K562 (cell line): ENCODE data around the gene NT5DC1. TPM values are rescaled to one million over a fixed set of nuclear protein-coding genes. Genes with fewer than 3 reads are reported as not detected.

Source experiments
- ATAC-seq: fragments of 200-7000 bp; cut with Tn5 transposase; 3 replicates; pipeline ENCODE4 v1.9.1; 2020; ENCODE audit warnings: moderate library complexity
- BruUV-seq: library from RNA; stranded (reverse); fragments of 400-500 nt; replicated peaks from 2 replicates; lab custom pipeline; 2021; lab: Mats Ljungman, UMichigan
- CTCF ChIA-PET: fragments of 300-600 bp; formaldehyde crosslinking; extraction: SDS; loops from one replicate; lab custom pipeline; 2021; ENCODE audit warnings: low intra/inter-chr PET ratio; lab: Yijun Ruan, JAX
- POLR2A ChIA-PET: fragments of 300-600, 350-650 bp; sonication (Branson Sonifier 250); formaldehyde crosslinking; extraction: SDS; loops from one replicate; lab custom pipeline; 2021; ENCODE audit warnings: antibody characterized with exemption, inconsistent platforms; lab: Yijun Ruan, JAX
- DNase-seq, 4 experiments: peaks; one replicate each; pipeline versions ENCODE4 v3.0.0 to v3.0.0-alpha.2; 2011 to 2018; ENCODE audit warnings: low spot score in 3 of 4, mixed read lengths in 3 of 4; ENCODE audit errors: extremely low read depth in 1 of 4
- FAIRE-seq: peaks from 2 replicates; lab custom pipeline; 2011; peaks lifted over from hg19 to GRCh38; lab: Jason Lieb, UNC
- H2AFZ ChIP-seq: 2 replicates; pipeline ENCODE4 v1.6.0; 2011; ENCODE audit warnings: low read depth, low read length, control low read depth, inconsistent platforms
- H3K27ac ChIP-seq: fragments of 200-600 bp; 3 replicates; pipeline ENCODE4 v1.8.0; 2011; ENCODE audit warnings: low read depth, mild to moderate bottlenecking, control low read depth, inconsistent platforms, low read length, moderate library complexity, mixed read lengths; ENCODE audit errors: extremely low read depth
- H3K27me3 ChIP-seq, 2 experiments: fragments of 300-600 bp in 1 of 2; 2 replicates in 1 of 2; 3 replicates in 1 of 2; pipeline versions ENCODE4 v1.6.0 to v1.8.0; 2011; ENCODE audit warnings: inconsistent platforms in 2 of 2, low read length in 2 of 2, mild to moderate bottlenecking in 1 of 2, mixed read lengths in 1 of 2, moderate library complexity in 1 of 2; ENCODE audit not compliant: control insufficient read depth in 2 of 2, insufficient read depth in 2 of 2
- H3K36me3 ChIP-seq: fragments of 300-600 bp; 3 replicates; pipeline ENCODE4 v1.8.0; 2011; ENCODE audit warnings: mild to moderate bottlenecking, low read length, inconsistent platforms; ENCODE audit not compliant: control insufficient read depth, insufficient read depth
- H3K4me1 ChIP-seq, 2 experiments: fragments of 200-600 bp in 1 of 2; replicated peaks in 1 of 2; 2 replicates in 1 of 2; 3 replicates in 1 of 2; pipeline versions ENCODE4 v1.5.1 to v1.8.0; 2011; ENCODE audit warnings: inconsistent platforms in 2 of 2, low read length in 2 of 2, mild to moderate bottlenecking in 1 of 2, mixed read lengths in 1 of 2, moderate library complexity in 1 of 2; ENCODE audit not compliant: control insufficient read depth in 2 of 2, insufficient read depth in 2 of 2
- H3K4me2 ChIP-seq: 2 replicates; pipeline ENCODE4 v1.6.1; 2011; ENCODE audit warnings: low read length, control low read depth, inconsistent platforms, mixed read lengths; ENCODE audit not compliant: insufficient read depth
- H3K4me3 ChIP-seq: fragments of 200-600 bp; sonication (generic), shearing (Covaris generic); 2 replicates; pipeline ENCODE4 v1.5.1; 2016; ENCODE audit warnings: control low read depth, inconsistent platforms
- H3K79me2 ChIP-seq: fragments of 200-600 bp; 3 replicates; pipeline ENCODE4 v1.8.0; 2011; ENCODE audit warnings: low read length, inconsistent platforms; ENCODE audit not compliant: control insufficient read depth, insufficient read depth
- H3K9ac ChIP-seq, 2 experiments: 2 replicates each; pipeline versions ENCODE4 v1.6.0 to v1.6.1; 2011; ENCODE audit warnings: low read depth in 2 of 2, low read length in 2 of 2, control low read depth in 1 of 2, inconsistent platforms in 1 of 2, mild to moderate bottlenecking in 1 of 2, mixed read lengths in 1 of 2; ENCODE audit not compliant: insufficient read depth in 1 of 2
- H3K9me1 ChIP-seq: one replicate; pipeline ENCODE4 v1.6.0; 2011; ENCODE audit warnings: inconsistent platforms, mild to moderate bottlenecking, low read length, moderate library complexity; ENCODE audit not compliant: control insufficient read depth, insufficient read depth
- H3K9me3 ChIP-seq: replicated peaks from 2 replicates; pipeline ENCODE4 v1.5.1; 2011; ENCODE audit warnings: low read depth, low read length, inconsistent platforms; ENCODE audit not compliant: control insufficient read depth, insufficient read depth
- H4K20me1 ChIP-seq: replicated peaks from 2 replicates; pipeline ENCODE4 v1.6.1; 2011; ENCODE audit warnings: low read length, inconsistent platforms, mixed read lengths; ENCODE audit not compliant: control insufficient read depth, insufficient read depth
- CBFA2T3 ChIP-seq: fragments of 450-650 bp; IDR thresholded peaks from 2 replicates; pipeline ENCODE4 v1.6.1; 2017
- GABPA ChIP-seq: fragments of 200-800 bp; sonication (Bioruptor generic); conservative IDR thresholded peaks from 2 replicates; pipeline ENCODE4 v1.6.1; 2016; ENCODE audit warnings: low read depth, missing genetic modification characterization, missing compliant biosample characterization
- THAP7 ChIP-seq: fragments of 250-450 bp; sonication (Bioruptor Pico); IDR thresholded peaks from 2 replicates; pipeline ENCODE4 v1.5.0; 2021
- ZNF174 ChIP-seq: fragments of 250-450 bp; sonication (Bioruptor Pico); IDR thresholded peaks from 2 replicates; pipeline ENCODE4 v1.4.0; 2020; ENCODE audit warnings: mild to moderate bottlenecking
- ZNF436 ChIP-seq: fragments of 250-450, 450-650 bp; sonication (Bioruptor Pico); formaldehyde crosslinking; IDR thresholded peaks from 2 replicates; pipeline ENCODE4 v1.7.0; 2020; ENCODE audit warnings: mild to moderate bottlenecking
- ZNF512 ChIP-seq: IDR thresholded peaks from 2 replicates; pipeline ENCODE4 v1.6.1; 2016; ENCODE audit warnings: missing genetic modification characterization, missing compliant biosample characterization
- WGBS: fragments of 100-300 bp; shearing (Covaris generic); methylation state at CpG from one replicate; pipeline ENCODE4 v1.1.6; 2016; ENCODE audit warnings: low coverage, mixed read lengths; ENCODE audit not compliant: insufficient coverage; ENCODE audit errors: missing lambda C conversion rate; 5-methylcytosine and 5-hydroxymethylcytosine counted together
- in situ Hi-C: fragments of 300-500 bp; cut with MboI; formaldehyde crosslinking; loops from 4 replicates; pipeline ENCODE4 v1.15.0; 2018; ENCODE audit warnings: inconsistent platforms, mixed read lengths
- intact Hi-C: fragments of 100-400 bp; cut with micrococcal nuclease; formaldehyde crosslinking; loops from 2 replicates; pipeline ENCODE4 v1.14.2; 2022
- polyA plus RNA-seq, 8 experiments: library from polyadenylated mRNA; depleted of rRNA in 4 of 8; stranded (reverse) in 5 of 8; unstranded in 3 of 8; fragments of >200 nt; fragmentation: Nextera tagmentation in 2 of 8; fragmentation: Illumina TruSeq in 1 of 8; extraction: Ambion mirVana in 2 of 8; extraction: Trizol in 1 of 8; gene quantifications; 2 replicates each; pipeline versions ENCODE4 v1.2.1 to v1.2.3, GENCODE V29; 2011 to 2014; ENCODE audit warnings: inconsistent platforms in 1 of 8, missing spikeins in 1 of 8
- total RNA-seq, 7 experiments: library from RNA; depleted of rRNA in 6 of 7; stranded (reverse); fragments of >200 nt in 6 of 7; fragmentation: Illumina TruSeq in 2 of 7; extraction: Trizol in 2 of 7; gene quantifications; 2 replicates each; pipeline versions ENCODE4 v1.2.1 to v1.2.3, GENCODE V29; 2011 to 2021; ENCODE audit warnings: low replicate concordance in 1 of 7

NT5DC1 gene
- total and polyA plus RNA-seq, 9 of the 15 experiments (the other 6 are each of a cell fraction or from before 2014, with no cell fraction given), result 4.9 to 28.5 (median 16.3) TPM

GRCh38 chr6:116064666-116065065, 36.0 kb upstream of the NT5DC1 start (continued):
- no peak for TF ChIP-seq ZNF512
- TF ChIP-seq GABPA (tag), result no peak
- no peak for TF ChIP-seq CBFA2T3
- TF ChIP-seq ZNF436 (CRISPR knock-in tag), result no peak

GRCh38 chr6:116066789-116067188, 33.9 kb upstream of the NT5DC1 start:
- Histone ChIP-seq H3K9me1 (no peaks in the 10 kb centered on the region), H3K4me1 (no peaks in the 10 kb centered on the region), H2AFZ (no peak overlapping the region), H3K4me2 (no peak overlapping the region), H4K20me1 (no peaks in the 10 kb centered on the region), H3K9ac (no peak overlapping the region), H3K36me3 (no peaks in the 10 kb centered on the region), H3K27me3 (no peaks in the 10 kb centered on the region), H3K9me3 (no peaks in the 10 kb centered on the region), H3K4me3 (no peak overlapping the region), H3K27ac (no peak overlapping the region), H3K79me2 (no peaks in the 10 kb centered on the region)
- FAIRE-seq (no peak), ATAC-seq (no peak), DNase-seq (no peak)
- 3% methylated on average over 2 of the region's 2 CpGs for WGBS
- in situ Hi-C loops (no loop called here), intact Hi-C loops (no loop called here)
- BruUV-seq, result no TSS peak
- ChIA-PET CTCF (no interaction called here), POLR2A (no interaction called here)
- TF ChIP-seq ZNF174 (no peak), THAP7 (CRISPR knock-in tag) (no peak)
